ENCODE measurements around the gene RNF180. TPM values are rescaled to one million over a fixed set of nuclear protein-coding genes. Genes with fewer than 3 reads are reported as not detected.

The RNF180 gene
- total and polyA plus RNA-seq, 4 donors, result 1.4 to 24.4 (median 6.3) TPM

GRCh38 chr5:64140018-64140417, 25.6 kb upstream of the RNF180 start:
- H3K36me3 ChIP-seq (ENCODE audit: control insufficient read depth in 4 of 4, insufficient read depth in 4 of 4, low read length in 4 of 4), result no peaks in the 10 kb centered on the region
- 85 to 87% methylated on average over 3 of the region's 3 CpGs for WGBS, 2 donors
- ATAC-seq (ENCODE audit: insufficient read depth, low FRiP score), result no peak
- H3K9ac ChIP-seq (ENCODE audit: insufficient read depth in 1 of 2, low read length in 2 of 2), result no peak overlapping the region
- H3K27me3 ChIP-seq (ENCODE audit: control insufficient read depth in 3 of 3, insufficient read depth in 3 of 3, low read length in 2 of 3), result no peaks in the 10 kb centered on the region
- no peak for DNase-seq
- H3K4me3 ChIP-seq, result no peak overlapping the region
- H3K9me3 ChIP-seq (ENCODE audit: control insufficient read depth in 4 of 4, insufficient read depth in 3 of 4, low read length in 3 of 4), result peaks cover 0 to 3% (median 0%) of the 10 kb centered on the region in 4 donors
- peaks cover 0 to 13% (median 3%) of the 10 kb centered on the region in 5 donors for H3K4me1 ChIP-seq (ENCODE audit: control insufficient read depth in 5 of 5, insufficient read depth in 5 of 5, low read length in 5 of 5)
- TF ChIP-seq CTCF (IDR thresholded peaks at IDR 0.05; ENCODE audit: control extremely low read depth, extremely low read depth), result no peak
- H3K27ac ChIP-seq (ENCODE audit: low read depth in 1 of 2, low read length in 1 of 2), result no peak overlapping the region

- TF ChIP-seq CTCF (IDR thresholded peaks at IDR 0.05; ENCODE audit: control extremely low read depth, extremely low read depth), result no peak
- 43 to 52% methylated on average over 1 of the region's 1 CpG for WGBS, 2 donors
- DNase-seq (no peak), ATAC-seq (ENCODE audit: insufficient read depth, low FRiP score) (no peak)
- no peaks in the 10 kb centered on the region for H3K36me3 ChIP-seq (ENCODE audit: control insufficient read depth in 4 of 4, insufficient read depth in 4 of 4, low read length in 4 of 4)
- no peak overlapping the region for H3K9ac ChIP-seq (ENCODE audit: insufficient read depth in 1 of 2, low read length in 2 of 2)
- H3K4me1 ChIP-seq (ENCODE audit: control insufficient read depth in 5 of 5, insufficient read depth in 5 of 5, low read length in 5 of 5), result peaks cover 0 to 37% (median 9%) of the 10 kb centered on the region in 5 donors
- peak overlapping the region in 1 of 2 donors; percentile 30 for H3K27ac ChIP-seq (ENCODE audit: low read depth in 1 of 2, low read length in 1 of 2)
- H3K27me3 ChIP-seq (ENCODE audit: control insufficient read depth in 3 of 3, insufficient read depth in 3 of 3, low read length in 2 of 3), result no peaks in the 10 kb centered on the region
- no peak overlapping the region for H3K4me3 ChIP-seq
- peaks cover 0 to 1% (median 0%) of the 10 kb centered on the region in 4 donors for H3K9me3 ChIP-seq (ENCODE audit: control insufficient read depth in 4 of 4, insufficient read depth in 3 of 4, low read length in 3 of 4)
These were observed 21.0 kb upstream of the RNF180 start for GRCh38 chr5:64144425-64145215.

- Histone ChIP-seq H3K9ac (ENCODE audit: insufficient read depth in 1 of 2, low read length in 2 of 2) (no peak overlapping the region), H3K36me3 (ENCODE audit: control insufficient read depth in 4 of 4, insufficient read depth in 4 of 4, low read length in 4 of 4) (no peaks in the 10 kb centered on the region), H3K4me1 (ENCODE audit: control insufficient read depth in 5 of 5, insufficient read depth in 5 of 5, low read length in 5 of 5) (peaks cover 0 to 37% (median 9%) of the 10 kb centered on the region in 5 donors), H3K9me3 (ENCODE audit: control insufficient read depth in 4 of 4, insufficient read depth in 3 of 4, low read length in 3 of 4) (peaks cover 0 to 5% (median 0%) of the 10 kb centered on the region in 4 donors), H3K27ac (ENCODE audit: low read depth in 1 of 2, low read length in 1 of 2) (no peak overlapping the region), H3K27me3 (ENCODE audit: control insufficient read depth in 3 of 3, insufficient read depth in 3 of 3, low read length in 2 of 3) (no peaks in the 10 kb centered on the region), H3K4me3 (no peak overlapping the region)
- WGBS, 2 donors, result 53 to 69% methylated on average over 4 of the region's 4 CpGs
- DNase-seq, result peak; percentile 61 to 94 (median 94)
- no peak for ATAC-seq (ENCODE audit: insufficient read depth, low FRiP score)
- TF ChIP-seq CTCF (IDR thresholded peaks at IDR 0.05; ENCODE audit: control extremely low read depth, extremely low read depth), result no peak
These were observed 20.3 kb upstream of the RNF180 start for GRCh38 chr5:64145216-64145895.

Measured in lung (tissue), 12 donors.